Trophoblast cell (in vitro differentiated cells and primary cell): Measurements from ENCODE around the gene TFF1.

ENCODE experiments used
- DNase-seq, 2 donors: peaks; one replicate each; pipeline ENCODE4 v3.0.0-alpha.2; 2016
- H2AFZ ChIP-seq: 2 replicates; pipeline ENCODE4 v1.6.1; 2013; ENCODE audit warnings: low read length, moderate library complexity, mild to moderate bottlenecking; ENCODE audit not compliant: insufficient read depth, poor library complexity
- H2AK5ac ChIP-seq: 2 replicates; pipeline ENCODE4 v1.6.1; 2013; ENCODE audit warnings: mild to moderate bottlenecking, low read length
- H2BK120ac ChIP-seq: 2 replicates; pipeline ENCODE4 v1.6.1; 2013; ENCODE audit warnings: low read length, mild to moderate bottlenecking, moderate library complexity; ENCODE audit not compliant: insufficient read depth, poor library complexity
- H2BK12ac ChIP-seq: 2 replicates; pipeline ENCODE4 v1.6.1; 2013; ENCODE audit warnings: mild to moderate bottlenecking, low read length, moderate library complexity
- H2BK5ac ChIP-seq: 2 replicates; pipeline ENCODE4 v1.6.1; 2013; ENCODE audit warnings: low read length, low read depth, moderate library complexity, mild to moderate bottlenecking; ENCODE audit not compliant: poor library complexity
- H3K14ac ChIP-seq: 2 replicates; pipeline ENCODE4 v1.6.1; 2013; ENCODE audit warnings: mild to moderate bottlenecking, low read length
- H3K18ac ChIP-seq: 2 replicates; pipeline ENCODE4 v1.6.1; 2013; ENCODE audit warnings: mild to moderate bottlenecking, low read length
- H3K23ac ChIP-seq: 2 replicates; pipeline ENCODE4 v1.6.1; 2013; ENCODE audit warnings: low read length
- H3K27ac ChIP-seq: 2 replicates; pipeline ENCODE4 v1.5.1; 2013; ENCODE audit warnings: low read depth, mild to moderate bottlenecking, inconsistent platforms, low read length, moderate library complexity
- H3K27me3 ChIP-seq: 2 replicates; pipeline ENCODE4 v1.6.1; 2013; ENCODE audit warnings: inconsistent platforms, mild to moderate bottlenecking, low read length, moderate library complexity; ENCODE audit not compliant: insufficient read depth
- H3K36me3 ChIP-seq, 2 experiments: 1 replicate in 1 of 2; 2 replicates in 1 of 2; pipeline ENCODE4 v1.6.1; 2013; ENCODE audit warnings: low read length in 2 of 2, mild to moderate bottlenecking in 2 of 2, moderate library complexity in 1 of 2; ENCODE audit not compliant: insufficient read depth in 2 of 2, control insufficient read depth in 1 of 2
- H3K4ac ChIP-seq: 2 replicates; pipeline ENCODE4 v1.6.1; 2013; ENCODE audit warnings: low read depth, mild to moderate bottlenecking, low read length, moderate library complexity
- H3K4me1 ChIP-seq, 2 experiments: 1 replicate in 1 of 2; 2 replicates in 1 of 2; pipeline ENCODE4 v1.6.1; 2013; ENCODE audit warnings: low read length in 2 of 2, mild to moderate bottlenecking in 2 of 2, moderate library complexity in 1 of 2; ENCODE audit not compliant: insufficient read depth in 2 of 2, control insufficient read depth in 1 of 2
- H3K4me2 ChIP-seq: 2 replicates; pipeline ENCODE4 v1.6.1; 2013; ENCODE audit warnings: inconsistent platforms, mild to moderate bottlenecking, low read length, moderate library complexity
- H3K4me3 ChIP-seq: 2 replicates; pipeline ENCODE4 v1.5.1; 2013; ENCODE audit warnings: mild to moderate bottlenecking, low read depth, low read length, inconsistent platforms
- H3K79me1 ChIP-seq: one replicate; pipeline ENCODE4 v1.6.1; 2013; ENCODE audit warnings: low read length
- H3K79me2 ChIP-seq: 2 replicates; pipeline ENCODE4 v1.6.1; 2013; ENCODE audit warnings: low read length, mild to moderate bottlenecking; ENCODE audit not compliant: control insufficient read depth, insufficient read depth, poor library complexity
- H3K9ac ChIP-seq: 2 replicates; pipeline ENCODE4 v1.6.1; 2013; ENCODE audit warnings: mild to moderate bottlenecking, low read length
- H3K9me3 ChIP-seq: 2 replicates; pipeline ENCODE4 v1.6.1; 2013; ENCODE audit warnings: low read depth, mild to moderate bottlenecking, control low read depth, inconsistent platforms, low read length; ENCODE audit not compliant: insufficient read depth
- H4K12ac ChIP-seq: 2 replicates; pipeline ENCODE4 v1.6.1; 2013; ENCODE audit warnings: low read depth, mild to moderate bottlenecking, low read length, moderate library complexity
- H4K8ac ChIP-seq: 2 replicates; pipeline ENCODE4 v1.6.1; 2013; ENCODE audit warnings: low read depth, mild to moderate bottlenecking, low read length, moderate library complexity
- H4K91ac ChIP-seq: one replicate; pipeline ENCODE4 v1.6.1; 2013; ENCODE audit warnings: low read depth, mild to moderate bottlenecking, low read length, moderate library complexity
- WGBS: extraction: QIAGEN DNeasy Blood & Tissue Kit; methylation state at CpG from one replicate; pipeline ENCODE4 v1.1.7; 2013; ENCODE audit warnings: missing lambda C conversion rate; ENCODE audit not compliant: insufficient read length, insufficient coverage; ENCODE audit errors: extremely low coverage; 5-methylcytosine and 5-hydroxymethylcytosine counted together

TFF1 gene

GRCh38 chr21:42370894-42371654 lies 4.7 kb upstream of the TFF1 start:
- no peak overlapping the region for H2BK12ac ChIP-seq
- H3K4me2 ChIP-seq: no peak overlapping the region
- H3K27me3 ChIP-seq: no peaks in the 10 kb centered on the region
- no peak overlapping the region for H4K12ac ChIP-seq
- no peaks in the 10 kb centered on the region for H3K36me3 ChIP-seq
- WGBS: no CpG with 5 or more reads among the region's 18 CpGs
- H2AK5ac ChIP-seq: no peak overlapping the region
- H2BK120ac ChIP-seq: no peak overlapping the region
- no peak overlapping the region for H3K4ac ChIP-seq
- peaks cover 0 to 2% of the 10 kb centered on the region in 2 experiments for H3K4me1 ChIP-seq
- no peak overlapping the region for H3K14ac ChIP-seq
- H3K27ac ChIP-seq: no peak overlapping the region
- no peak for DNase-seq
- no peak overlapping the region for H3K9ac ChIP-seq
- no peaks in the 10 kb centered on the region for H3K79me2 ChIP-seq
- no peak overlapping the region for H2AFZ ChIP-seq
- H2BK5ac ChIP-seq: no peak overlapping the region
- peaks cover 2% of the 10 kb centered on the region for H3K9me3 ChIP-seq
- no peak overlapping the region for H3K4me3 ChIP-seq
- H3K23ac ChIP-seq: no peak overlapping the region
- no peak overlapping the region for H4K8ac ChIP-seq
- no peak overlapping the region for H4K91ac ChIP-seq
- no peaks in the 10 kb centered on the region for H3K79me1 ChIP-seq
- no peak overlapping the region for H3K18ac ChIP-seq

GRCh38 chr21:42369821-42370220 lies 3.5 kb upstream of the TFF1 start:
- Histone ChIP-seq H3K36me3 (no peaks in the 10 kb centered on the region), H3K4me3 (no peak overlapping the region), H2BK12ac (no peak overlapping the region), H3K4ac (no peak overlapping the region), H3K79me2 (no peaks in the 10 kb centered on the region), H2AFZ (no peak overlapping the region), H3K9me3 (peaks cover 2% of the 10 kb centered on the region), H3K9ac (no peak overlapping the region), H3K18ac (no peak overlapping the region), H3K23ac (no peak overlapping the region), H4K12ac (no peak overlapping the region), H3K14ac (no peak overlapping the region), H3K27me3 (no peaks in the 10 kb centered on the region), H2AK5ac (no peak overlapping the region), H3K27ac (no peak overlapping the region), H3K79me1 (no peaks in the 10 kb centered on the region), H3K4me1 (peaks cover 0 to 2% of the 10 kb centered on the region in 2 experiments), H4K8ac (no peak overlapping the region), H3K4me2 (no peak overlapping the region), H2BK120ac (no peak overlapping the region), H4K91ac (no peak overlapping the region), H2BK5ac (no peak overlapping the region)
- no peak for DNase-seq
- WGBS: no CpG with 5 or more reads among the region's 16 CpGs

- no peak overlapping the region for H2AFZ ChIP-seq
- no peaks in the 10 kb centered on the region for H3K79me2 ChIP-seq
- no peaks in the 10 kb centered on the region for H3K9me3 ChIP-seq
- peaks cover 0 to 4% of the 10 kb centered on the region in 2 experiments for H3K4me1 ChIP-seq
- no peak for DNase-seq
- H3K18ac ChIP-seq: no peak overlapping the region
- H2BK5ac ChIP-seq: no peak overlapping the region
- no CpG with 5 or more reads among the region's 14 CpGs for WGBS
- H3K27ac ChIP-seq: no peak overlapping the region
- no peak overlapping the region for H3K4me3 ChIP-seq
- H3K36me3 ChIP-seq: no peaks in the 10 kb centered on the region
- no peak overlapping the region for H3K14ac ChIP-seq
- H2AK5ac ChIP-seq: no peak overlapping the region
- no peak overlapping the region for H3K23ac ChIP-seq
- no peak overlapping the region for H3K9ac ChIP-seq
- H3K79me1 ChIP-seq: no peaks in the 10 kb centered on the region
- H3K27me3 ChIP-seq: no peaks in the 10 kb centered on the region
- H3K4me2 ChIP-seq: no peak overlapping the region
- no peak overlapping the region for H3K4ac ChIP-seq
- H4K8ac ChIP-seq: no peak overlapping the region
- no peak overlapping the region for H2BK120ac ChIP-seq
- no peak overlapping the region for H2BK12ac ChIP-seq
- no peak overlapping the region for H4K12ac ChIP-seq
- H4K91ac ChIP-seq: no peak overlapping the region
Measured at GRCh38 chr21:42367367-42368165, 1.2 kb upstream of the TFF1 start.

- H2AFZ ChIP-seq: no peak overlapping the region
- no peak overlapping the region for H3K14ac ChIP-seq
- no peak overlapping the region for H4K91ac ChIP-seq
- H3K79me1 ChIP-seq: no peaks in the 10 kb centered on the region
- peaks cover 0 to 4% of the 10 kb centered on the region in 2 experiments for H3K4me1 ChIP-seq
- H3K9ac ChIP-seq: no peak overlapping the region
- H3K23ac ChIP-seq: no peak overlapping the region
- WGBS: no CpG with 5 or more reads among the region's 6 CpGs
- no peak overlapping the region for H2BK5ac ChIP-seq
- no peak for DNase-seq
- H2BK120ac ChIP-seq: no peak overlapping the region
- no peak overlapping the region for H3K4me3 ChIP-seq
- H4K8ac ChIP-seq: no peak overlapping the region
- H3K4ac ChIP-seq: no peak overlapping the region
- no peak overlapping the region for H3K18ac ChIP-seq
- no peak overlapping the region for H3K27ac ChIP-seq
- H2AK5ac ChIP-seq: no peak overlapping the region
- H3K9me3 ChIP-seq: no peaks in the 10 kb centered on the region
- H3K36me3 ChIP-seq: no peaks in the 10 kb centered on the region
- no peaks in the 10 kb centered on the region for H3K79me2 ChIP-seq
- H3K27me3 ChIP-seq: no peaks in the 10 kb centered on the region
- H3K4me2 ChIP-seq: no peak overlapping the region
- no peak overlapping the region for H4K12ac ChIP-seq
- no peak overlapping the region for H2BK12ac ChIP-seq
Measured at GRCh38 chr21:42365770-42366169, 565 bp downstream of the TFF1 start.
